ENCODE results near the gene NUP62. TPM values are rescaled to one million over a fixed set of nuclear protein-coding genes. Genes with fewer than 3 reads are reported as not detected.
"Not testable (repeated sequence)": the region's sequence is repeated elsewhere in the genome, so short reads cannot be mapped to it uniquely, and the experiment has no call there.

The NUP62 gene
- total RNA-seq, 2 experiments from 2014 or later: 127 to 188 TPM

GRCh38 chr19:49960980-49961379 is 31.7 kb upstream of the NUP62 start, which contains the start of gene SIGLEC11:
SIGLEC11 (minus strand) TSS chr19:49961172; CDS start chr19:49961081, 91 bp downstream.
- intact Hi-C loops (cut with DNase I, micrococcal nuclease); H3K4me3 Mint-ChIP-seq; POLR2A ChIA-PET; H3K9me3 Mint-ChIP-seq (ENCODE audit: low read depth); H3K36me3 Mint-ChIP-seq (ENCODE audit: low read depth); H3K27ac Mint-ChIP-seq; H3K4me1 Mint-ChIP-seq; ATAC-seq; DNase-seq: not testable (repeated sequence)
- CTCF ChIA-PET: interaction anchor here (0.6 kb wide), 1 partner anchor 1532 kb away, joined by 3 read pairs; no protein-coding TSS in a partner anchor
- peaks cover 10% of the 10 kb centered on the region for H3K27me3 Mint-ChIP-seq

- H3K27ac Mint-ChIP-seq; H3K4me1 Mint-ChIP-seq; ATAC-seq; H3K36me3 Mint-ChIP-seq (ENCODE audit: low read depth); POLR2A ChIA-PET; H3K9me3 Mint-ChIP-seq (ENCODE audit: low read depth); DNase-seq; H3K4me3 Mint-ChIP-seq; CTCF ChIA-PET; intact Hi-C loops (cut with DNase I, micrococcal nuclease): not testable (repeated sequence)
- H3K27me3 Mint-ChIP-seq: peaks cover 10% of the 10 kb centered on the region
Measured at GRCh38 chr19:49959892-49960291, 30.6 kb upstream of the NUP62 start.

- H3K27ac Mint-ChIP-seq; intact Hi-C loops (cut with DNase I, micrococcal nuclease); ATAC-seq; POLR2A ChIA-PET; H3K4me1 Mint-ChIP-seq; H3K9me3 Mint-ChIP-seq (ENCODE audit: low read depth); DNase-seq; H3K36me3 Mint-ChIP-seq (ENCODE audit: low read depth); H3K4me3 Mint-ChIP-seq; CTCF ChIA-PET: not testable (repeated sequence)
- H3K27me3 Mint-ChIP-seq: peaks cover 16% of the 10 kb centered on the region
Measured at GRCh38 chr19:49958596-49958995, 29.3 kb upstream of the NUP62 start.

DNA sequence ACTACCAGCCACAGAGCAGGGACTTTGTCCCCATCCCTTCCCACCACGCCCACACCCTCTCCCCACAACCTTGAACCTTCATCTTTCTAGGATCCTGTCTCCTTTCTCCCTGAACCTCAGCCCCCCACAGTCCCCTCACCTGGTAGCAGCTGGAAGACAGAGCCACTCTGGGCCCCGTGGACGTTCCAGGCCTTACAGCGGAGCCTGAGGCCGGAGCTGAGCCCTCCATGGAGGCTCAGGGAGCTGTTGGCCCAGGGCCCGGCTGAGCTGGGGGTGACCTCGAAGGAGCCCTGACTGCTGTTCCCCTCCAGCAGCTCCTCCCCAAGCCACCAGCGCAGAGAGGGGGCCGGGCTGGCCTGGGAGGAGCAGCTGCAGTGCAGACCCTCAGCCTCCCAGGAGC is 28.8 kb upstream of the NUP62 start:
- H3K9me3 Mint-ChIP-seq (ENCODE audit: low read depth); H3K36me3 Mint-ChIP-seq (ENCODE audit: low read depth); H3K27ac Mint-ChIP-seq; intact Hi-C loops (cut with DNase I, micrococcal nuclease); H3K4me1 Mint-ChIP-seq; H3K4me3 Mint-ChIP-seq; ATAC-seq; DNase-seq; POLR2A ChIA-PET: not testable (repeated sequence)
- peaks cover 17% of the 10 kb centered on the region for H3K27me3 Mint-ChIP-seq
- CTCF ChIA-PET: interaction anchor here (0.6 kb wide), 2 partner anchors 46 kb away, joined by 3 read pairs; no protein-coding TSS in a partner anchor

GRCh38 chr19:49957262-49957915 is 28.1 kb upstream of the NUP62 start:
- Mint-ChIP-seq H3K27me3 (peaks cover 16% of the 10 kb centered on the region), H3K4me3 (no peak overlapping the region), H3K36me3 (ENCODE audit: low read depth) (no peaks in the 10 kb centered on the region), H3K4me1 (no peaks in the 10 kb centered on the region), H3K9me3 (ENCODE audit: low read depth) (no peaks in the 10 kb centered on the region), H3K27ac (no peak overlapping the region)
- intact Hi-C loops (cut with DNase I, micrococcal nuclease): no loop called here
- ATAC-seq (no peak), DNase-seq (no peak)
- ChIA-PET CTCF (interaction anchor here (0.6 to 1.1 kb wide), 2 partner anchors 28 to 47 kb away, joined by 3 read pairs; no protein-coding TSS in a partner anchor), POLR2A (no interaction called here)

GRCh38 chr19:49956115-49956495 is 26.8 kb upstream of the NUP62 start:
- Mint-ChIP-seq H3K4me3 (no peak overlapping the region), H3K27me3 (peaks cover 14% of the 10 kb centered on the region), H3K27ac (no peak overlapping the region), H3K9me3 (ENCODE audit: low read depth) (no peaks in the 10 kb centered on the region), H3K36me3 (ENCODE audit: low read depth) (no peaks in the 10 kb centered on the region), H3K4me1 (no peaks in the 10 kb centered on the region)
- CTCF ChIA-PET: interaction anchor here (1.1 kb wide), 1 partner anchor 29 kb away, joined by 3 read pairs; no protein-coding TSS in a partner anchor
- POLR2A ChIA-PET: no interaction called here
- ATAC-seq: no peak
- DNase-seq: no peak
- intact Hi-C loops (cut with DNase I, micrococcal nuclease): no loop called here

DNA sequence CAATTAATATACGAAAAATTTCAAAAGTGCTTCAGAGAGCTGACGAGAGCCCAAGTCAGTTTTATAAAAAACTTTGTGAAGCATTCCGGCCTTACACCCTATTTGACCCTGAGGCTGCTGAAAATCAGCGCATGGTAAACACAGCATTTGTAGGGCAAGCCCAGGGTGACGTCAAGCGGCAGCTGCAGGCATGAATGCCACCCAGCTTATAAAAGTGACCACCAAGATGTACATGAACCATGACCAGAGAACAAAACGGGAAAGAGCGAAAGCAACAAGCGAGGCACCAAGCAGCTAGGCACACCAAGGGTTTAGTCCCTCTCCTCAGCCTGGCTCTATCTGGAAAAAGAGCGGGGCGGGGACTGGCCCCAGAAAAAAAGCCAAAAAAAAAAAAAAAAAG is 25.6 kb upstream of the NUP62 start:
- no peak for DNase-seq
- CTCF ChIA-PET: interaction anchor here (1.6 kb wide), 1 partner anchor 181 kb away, joined by 3 read pairs; no protein-coding TSS in a partner anchor
- H3K27me3 Mint-ChIP-seq: peaks cover 18% of the 10 kb centered on the region
- POLR2A ChIA-PET: no interaction called here
- intact Hi-C loops (cut with DNase I, micrococcal nuclease): no loop called here
- H3K36me3 Mint-ChIP-seq (ENCODE audit: low read depth): no peaks in the 10 kb centered on the region
- no peak for ATAC-seq
- no peaks in the 10 kb centered on the region for H3K9me3 Mint-ChIP-seq (ENCODE audit: low read depth)
- no peaks in the 10 kb centered on the region for H3K4me1 Mint-ChIP-seq
- no peak overlapping the region for H3K27ac Mint-ChIP-seq
- H3K4me3 Mint-ChIP-seq: no peak overlapping the region

DNA sequence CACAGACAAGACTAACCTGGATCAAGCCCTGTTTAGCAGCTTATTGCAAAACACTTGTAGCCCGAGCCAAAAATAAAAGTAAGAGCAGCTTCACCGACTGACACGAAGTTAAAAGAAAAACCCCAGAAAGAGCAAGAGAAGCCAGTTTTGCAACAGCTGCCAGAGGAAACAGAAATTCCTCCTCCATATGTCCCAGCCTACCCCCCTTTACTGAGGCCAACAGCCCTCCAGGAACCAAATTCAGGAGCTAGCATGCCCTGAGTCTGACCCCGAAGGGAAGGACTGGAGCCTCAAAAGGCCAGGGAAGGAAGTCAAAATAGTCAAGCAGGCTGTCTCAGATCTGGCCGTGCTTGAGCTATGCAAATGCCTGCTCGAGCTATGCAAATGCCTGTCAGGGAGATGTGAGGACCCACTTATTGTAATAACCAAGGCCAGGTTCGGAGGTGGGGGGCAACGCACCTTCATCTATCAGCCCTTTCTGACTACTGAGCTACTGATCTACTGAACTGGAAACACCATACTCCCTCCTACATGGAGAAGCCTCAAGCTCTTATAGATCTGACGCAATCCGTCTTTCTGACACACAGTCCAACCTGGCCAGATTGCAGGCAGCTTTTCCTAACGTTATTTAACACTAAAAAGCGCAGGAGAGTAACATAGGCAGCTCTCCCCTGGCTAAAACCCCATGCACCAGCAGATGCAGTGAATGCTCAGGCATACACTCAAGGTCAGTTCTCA is 25.0 kb upstream of the NUP62 start:
- Mint-ChIP-seq H3K9me3 (ENCODE audit: low read depth) (no peaks in the 10 kb centered on the region), H3K36me3 (ENCODE audit: low read depth) (no peaks in the 10 kb centered on the region), H3K27ac (no peak overlapping the region), H3K4me1 (no peaks in the 10 kb centered on the region), H3K4me3 (no peak overlapping the region), H3K27me3 (peaks cover 18% of the 10 kb centered on the region)
- intact Hi-C loops (cut with DNase I, micrococcal nuclease): no loop called here
- ATAC-seq (no peak), DNase-seq (no peak)
- ChIA-PET CTCF (interaction anchor here (0.6 to 1.6 kb wide), 5 partner anchors 41 to 182 kb away, joined by 3 to 5 read pairs (median 3); no protein-coding TSS in a partner anchor), POLR2A (no interaction called here)

DNA sequence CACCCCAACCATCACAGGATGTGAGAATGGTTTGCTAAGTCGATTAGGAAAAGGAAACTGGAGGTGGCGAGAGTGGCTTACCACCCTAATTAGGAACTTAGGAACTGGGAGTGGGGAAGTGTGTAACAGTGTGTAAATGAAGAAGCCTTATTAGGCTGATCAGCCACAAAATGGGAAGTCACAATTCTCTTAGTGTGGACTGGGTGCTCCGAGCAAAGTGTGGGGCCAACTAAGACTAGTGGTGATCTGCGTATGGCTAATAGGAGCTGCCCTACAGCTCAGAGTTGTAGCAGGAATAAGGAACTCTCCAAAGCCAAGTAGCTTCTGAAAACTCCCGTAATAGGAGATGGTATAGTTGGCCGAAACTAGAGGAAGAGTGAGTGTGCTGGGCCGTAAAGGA is 24.1 kb upstream of the NUP62 start:
- peaks cover 18% of the 10 kb centered on the region for H3K27me3 Mint-ChIP-seq
- H3K4me1 Mint-ChIP-seq: no peaks in the 10 kb centered on the region

GRCh38 chr19:49952906-49953305 is 23.6 kb upstream of the NUP62 start:
- intact Hi-C loops (cut with DNase I, micrococcal nuclease): no loop called here
- Mint-ChIP-seq H3K4me3 (no peak overlapping the region), H3K4me1 (no peaks in the 10 kb centered on the region), H3K27ac (no peak overlapping the region), H3K36me3 (ENCODE audit: low read depth) (no peaks in the 10 kb centered on the region), H3K9me3 (ENCODE audit: low read depth) (no peaks in the 10 kb centered on the region), H3K27me3 (peaks cover 17% of the 10 kb centered on the region)
- ChIA-PET POLR2A (no interaction called here), CTCF (interaction anchor here (0.6 to 0.7 kb wide), 2 partner anchors 13 to 14 kb away, joined by 3 to 4 read pairs; no protein-coding TSS in a partner anchor)
- no peak for DNase-seq
- no peak for ATAC-seq

More for the DNA sequence above, 24.1 kb upstream of the NUP62 start:
- DNase-seq: no peak
- Mint-ChIP-seq H3K4me3 (no peak overlapping the region), H3K9me3 (ENCODE audit: low read depth) (no peaks in the 10 kb centered on the region), H3K36me3 (ENCODE audit: low read depth) (no peaks in the 10 kb centered on the region), H3K27ac (no peak overlapping the region)
- ChIA-PET POLR2A (no interaction called here), CTCF (interaction anchor here (0.6 to 0.7 kb wide), 4 partner anchors 13 to 54 kb away, joined by 3 to 4 read pairs (median 4); no protein-coding TSS in a partner anchor)
- no peak for ATAC-seq
- intact Hi-C loops (cut with DNase I, micrococcal nuclease): no loop called here

DNA sequence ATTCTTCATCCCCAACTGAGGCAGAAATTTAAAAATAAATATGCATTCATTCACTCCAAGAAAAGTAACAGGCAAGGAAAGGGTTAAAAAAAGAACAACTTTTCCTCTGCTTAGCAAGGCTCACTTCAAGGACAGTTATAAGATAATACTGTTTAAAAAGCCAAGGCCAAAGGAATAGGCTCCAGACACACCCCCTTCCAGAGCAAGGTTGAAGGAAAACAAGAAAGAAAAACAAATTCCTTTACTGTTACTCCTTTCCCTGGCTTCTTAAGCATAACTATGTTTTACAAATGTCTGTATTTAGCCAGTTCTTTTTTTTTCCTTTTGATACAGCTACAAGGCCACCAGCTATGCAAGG is 23.2 kb upstream of the NUP62 start:
- no peaks in the 10 kb centered on the region for H3K4me1 Mint-ChIP-seq
- no peak overlapping the region for H3K27ac Mint-ChIP-seq
- ChIA-PET POLR2A (no interaction called here), CTCF (interaction anchor here (0.7 kb wide), 1 partner anchor 14 kb away, joined by 3 read pairs; no protein-coding TSS in a partner anchor)
- peaks cover 16% of the 10 kb centered on the region for H3K27me3 Mint-ChIP-seq
- ATAC-seq (no peak), DNase-seq (no peak)
- no peak overlapping the region for H3K4me3 Mint-ChIP-seq
- intact Hi-C loops (cut with DNase I, micrococcal nuclease): no loop called here
- no peaks in the 10 kb centered on the region for H3K36me3 Mint-ChIP-seq (ENCODE audit: low read depth)
- H3K9me3 Mint-ChIP-seq (ENCODE audit: low read depth): no peaks in the 10 kb centered on the region
